Heart right ventricle (tissue), 16 donors: ENCODE data around the gene TMEM183A. TPM values are rescaled to one million over a fixed set of nuclear protein-coding genes. Genes with fewer than 3 reads are reported as not detected.
"Not testable (repeated sequence)": the region's sequence is repeated elsewhere in the genome, so short reads cannot be mapped to it uniquely, and the experiment has no call there.

Experiments
- ATAC-seq, 8 donors: fragments of 200-7000 bp; cut with Tn5 transposase; one replicate each; pipeline ENCODE4 v1.9.1; 2020; ENCODE audit warnings: mild to moderate bottlenecking in 8 of 8, moderate library complexity in 8 of 8, moderate number of reproducible peaks in 1 of 8
- DNase-seq, 2 donors: peaks; one replicate each; pipeline ENCODE4 v3.0.0-alpha.2; 2020
- H3K27ac ChIP-seq, 10 donors: fragments of 200-600 bp; sonication (generic) in 2 of 10; one replicate each; pipeline versions ENCODE4 v1.5.0 to v1.8.0; 2020 to 2022; ENCODE audit warnings: mild to moderate bottlenecking in 3 of 10
- H3K27me3 ChIP-seq, 7 donors: fragments of 200-600 bp; one replicate each; pipeline ENCODE4 v1.8.0; 2021 to 2022; ENCODE audit warnings: mild to moderate bottlenecking in 2 of 7
- H3K36me3 ChIP-seq, 9 donors: fragments of 200-600 bp; sonication (generic) in 1 of 9; one replicate each; pipeline versions ENCODE4 v1.5.0 to v1.8.0; 2020 to 2022; ENCODE audit warnings: mild to moderate bottlenecking in 2 of 9
- H3K4me1 ChIP-seq, 9 donors: fragments of 200-600 bp; sonication (generic) in 1 of 9; one replicate each; pipeline versions ENCODE4 v1.5.0 to v1.8.0; 2020 to 2022; ENCODE audit warnings: mild to moderate bottlenecking in 4 of 9
- H3K4me3 ChIP-seq, 10 donors: fragments of 200-600 bp; sonication (generic) in 2 of 10; one replicate each; pipeline versions ENCODE4 v1.5.0 to v1.8.0; 2020 to 2022; ENCODE audit warnings: mild to moderate bottlenecking in 7 of 10, moderate library complexity in 2 of 10
- H3K9me3 ChIP-seq, 11 donors: fragments of 200-600 bp in 10 of 11; sonication (generic) in 2 of 11; one replicate each; pipeline versions ENCODE4 v1.5.0 to v1.8.0; 2013 to 2022; ENCODE audit warnings: mild to moderate bottlenecking in 2 of 11, control low read depth in 1 of 11, moderate library complexity in 1 of 11
- WGBS, 2 donors: extraction: QIAGEN DNeasy Blood & Tissue Kit; methylation state at CpG; one replicate each; pipeline ENCODE4 v1.1.7; 2013; ENCODE audit warnings: inconsistent platforms in 1 of 2; 5-methylcytosine and 5-hydroxymethylcytosine counted together
- intact Hi-C, 10 donors: fragments of 100-400 bp; cut with DNase I; formaldehyde crosslinking; loops; one replicate each; pipeline versions ENCODE4 v1.11.1 to v1.14.2; 2022
- polyA plus RNA-seq, 2 donors: library from polyadenylated mRNA; stranded (reverse); fragments of 200-250 nt; gene quantifications; one replicate each; pipeline ENCODE4 v1.2.3, GENCODE V29; 2013
- total RNA-seq, 10 donors: library from RNA; stranded (reverse); fragmentation: NEBNext Ultra II Directional in 3 of 10; extraction: Animal tissue kit (Norgen Biotek cat#: 25700) in 3 of 10; gene quantifications; one replicate each; pipeline versions ENCODE4 v1.2.1 to v1.2.4, GENCODE V29; 2021 to 2023
- TF ChIP-seq, protein P1 (sequence below), 9 donors: fragments of 200-600 bp; sonication (generic) in 2 of 9; IDR thresholded peaks; one replicate each; pipeline versions ENCODE4 v1.5.0 to v1.8.0; 2021 to 2022; ENCODE audit warnings: antibody characterized with exemption in 9 of 9, mild to moderate bottlenecking in 5 of 9, moderate library complexity in 1 of 9
- donor health status: Arrhythmogenic right ventricular cardiomyopathy.
- donor health status: ischemic (EF 13 %, LVEDD 7.1; RV severe dilation, severe dysfunction).
- donor health status: healthy with polysubstance abuse.
- donor health status: DM: no; HTN: yes; CAD: no.
- donor health status: DM: no; HTN: no; CAD: no.
- donor health status: ischemic (EF 25% LVEDD 6.9; RV normal size, moderate dysfunction).
- donor health status: ischemic (EF 25% LVEDD 5.7; RV mildly dilated, moderate dysfunction).
- donor health status: healthy.
- donor health status: DM: yes; HTN: yes; CAD: no.
- donor health status: Ischemic cardiomyopathy.
- donor health status: ischemic (EF 35%, LVEDD 5.7; RV mildly dilated, moderate dysfunction).
- donor health status: nonischemic (EF 11% LVEDD 7.7; RV severe dilation, severe dysfunction).
- donor health status: DM: yes; HTN: yes; CAD: no.
- donor health status: PGD.
- donor health status: ischemic (EF 29% LVEDD 5.4; RV normal size, mild dysfunction).
- donor health status: nonischemic (EF 23%, LVEDD 6.1; RV moderate dilation, normal function).

Gene TMEM183A
- total and polyA plus RNA-seq, 12 donors: 11.5 to 38.1 (median 21.1) TPM

GRCh38 chr1:203009185-203009584, 2.0 kb downstream of the TMEM183A start:
- DNase-seq: no peak
- intact Hi-C loops: loop anchor here in 1 of 10 donors (10.0 kb wide), 1 partner anchor 54 kb away; the partner anchor contains the start of gene ADIPOR1
- Histone ChIP-seq H3K36me3 (peaks cover 0 to 56% (median 26%) of the 10 kb centered on the region in 9 donors), H3K4me3 (no peak overlapping the region), H3K9me3 (peaks cover 0 to 5% (median 0%) of the 10 kb centered on the region in 11 donors), H3K4me1 (peaks cover 0 to 41% (median 24%) of the 10 kb centered on the region in 9 donors), H3K27me3 (no peaks in the 10 kb centered on the region), H3K27ac (no peak overlapping the region)
- no peak for ATAC-seq
- WGBS, 2 donors: 88 to 92% methylated on average over 3 of the region's 3 CpGs
- TF ChIP-seq, protein P1, sequence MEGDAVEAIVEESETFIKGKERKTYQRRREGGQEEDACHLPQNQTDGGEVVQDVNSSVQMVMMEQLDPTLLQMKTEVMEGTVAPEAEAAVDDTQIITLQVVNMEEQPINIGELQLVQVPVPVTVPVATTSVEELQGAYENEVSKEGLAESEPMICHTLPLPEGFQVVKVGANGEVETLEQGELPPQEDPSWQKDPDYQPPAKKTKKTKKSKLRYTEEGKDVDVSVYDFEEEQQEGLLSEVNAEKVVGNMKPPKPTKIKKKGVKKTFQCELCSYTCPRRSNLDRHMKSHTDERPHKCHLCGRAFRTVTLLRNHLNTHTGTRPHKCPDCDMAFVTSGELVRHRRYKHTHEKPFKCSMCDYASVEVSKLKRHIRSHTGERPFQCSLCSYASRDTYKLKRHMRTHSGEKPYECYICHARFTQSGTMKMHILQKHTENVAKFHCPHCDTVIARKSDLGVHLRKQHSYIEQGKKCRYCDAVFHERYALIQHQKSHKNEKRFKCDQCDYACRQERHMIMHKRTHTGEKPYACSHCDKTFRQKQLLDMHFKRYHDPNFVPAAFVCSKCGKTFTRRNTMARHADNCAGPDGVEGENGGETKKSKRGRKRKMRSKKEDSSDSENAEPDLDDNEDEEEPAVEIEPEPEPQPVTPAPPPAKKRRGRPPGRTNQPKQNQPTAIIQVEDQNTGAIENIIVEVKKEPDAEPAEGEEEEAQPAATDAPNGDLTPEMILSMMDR (IDR thresholded peaks at IDR 0.05): no peak

- Histone ChIP-seq H3K27ac (no peak overlapping the region), H3K36me3 (peaks cover 0 to 80% (median 44%) of the 10 kb centered on the region in 9 donors), H3K9me3 (peaks cover 0 to 5% (median 0%) of the 10 kb centered on the region in 11 donors), H3K4me3 (no peak overlapping the region), H3K27me3 (no peaks in the 10 kb centered on the region), H3K4me1 (peaks cover 0 to 32% (median 17%) of the 10 kb centered on the region in 9 donors)
- 96 to 98% methylated on average over 5 of the region's 5 CpGs for WGBS, 2 donors
- intact Hi-C loops: no loop called here
- TF ChIP-seq, protein P1 (IDR thresholded peaks at IDR 0.05): no peak
- DNase-seq: no peak
- no peak for ATAC-seq
Measured at GRCh38 chr1:203011582-203011981, 4.4 kb downstream of the TMEM183A start.

DNA sequence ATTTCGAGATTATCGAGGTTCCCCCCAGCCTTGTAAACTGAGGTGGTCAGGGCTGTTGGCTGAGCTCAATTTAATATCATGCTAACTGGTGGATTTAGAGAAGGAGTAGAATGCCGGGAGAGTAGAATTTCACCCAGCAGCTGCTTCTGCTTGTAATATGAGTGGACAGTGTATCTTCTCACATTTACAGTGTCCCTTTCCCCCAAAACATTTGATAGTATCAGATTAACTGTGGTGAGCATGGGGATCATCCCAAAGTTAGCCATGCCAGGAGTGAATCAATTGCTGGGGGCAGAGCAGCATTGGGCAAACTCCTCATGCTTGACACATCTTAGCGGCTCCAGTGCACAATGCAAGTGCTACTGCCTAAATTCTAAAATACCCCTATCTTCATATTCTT, 9.9 kb downstream of the TMEM183A start:
- no peaks in the 10 kb centered on the region for H3K27me3 ChIP-seq
- peaks cover 7 to 99% (median 75%) of the 10 kb centered on the region in 9 donors for H3K36me3 ChIP-seq
- TF ChIP-seq, protein P1 (IDR thresholded peaks at IDR 0.05): no peak
- H3K4me3 ChIP-seq: no peak overlapping the region
- 96 to 99% methylated on average over 4 of the region's 4 CpGs for WGBS, 2 donors
- ATAC-seq (no peak), DNase-seq (no peak)
- no peak overlapping the region for H3K27ac ChIP-seq
- no peaks in the 10 kb centered on the region for H3K4me1 ChIP-seq
- intact Hi-C loops: no loop called here
- H3K9me3 ChIP-seq: no peaks in the 10 kb centered on the region

GRCh38 chr1:203017692-203018091, 10.5 kb downstream of the TMEM183A start:
- no peaks in the 10 kb centered on the region for H3K4me1 ChIP-seq
- no peaks in the 10 kb centered on the region for H3K9me3 ChIP-seq
- no peak for DNase-seq
- TF ChIP-seq, protein P1 (IDR thresholded peaks at IDR 0.05): no peak
- intact Hi-C loops: no loop called here
- no peak overlapping the region for H3K4me3 ChIP-seq
- H3K27ac ChIP-seq: no peak overlapping the region
- no peaks in the 10 kb centered on the region for H3K27me3 ChIP-seq
- peaks cover 7 to 100% (median 79%) of the 10 kb centered on the region in 9 donors for H3K36me3 ChIP-seq
- ATAC-seq: no peak
- WGBS, 2 donors: 75 to 78% methylated on average over 6 of the region's 6 CpGs

DNA sequence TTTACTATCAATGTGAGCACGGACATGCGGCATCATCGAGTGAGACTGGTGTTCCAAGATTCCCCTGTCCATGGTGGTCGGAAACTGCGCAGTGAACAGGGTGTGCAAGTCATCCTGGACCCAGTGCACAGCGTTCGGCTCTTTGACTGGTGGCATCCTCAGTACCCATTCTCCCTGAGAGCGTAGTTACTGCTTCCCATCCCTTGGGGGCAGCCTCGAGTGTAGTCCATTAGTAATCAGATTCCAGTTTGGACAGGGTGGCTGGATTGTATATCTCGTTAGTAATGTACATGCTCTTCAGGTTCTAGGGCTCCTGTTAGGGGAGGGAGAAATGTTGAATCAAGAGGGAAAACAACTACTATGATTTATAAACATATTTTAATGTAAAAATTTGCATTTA, 15.7 kb downstream of the TMEM183A start:
- H3K27ac ChIP-seq, ATAC-seq, H3K9me3 ChIP-seq, intact Hi-C loops, H3K4me3 ChIP-seq, DNase-seq: not testable (repeated sequence)
- peaks cover under 1 to 73% (median 52%) of the 10 kb centered on the region in 9 donors for H3K36me3 ChIP-seq
- peaks cover 0 to 13% (median 0%) of the 10 kb centered on the region in 7 donors for H3K27me3 ChIP-seq
- peaks cover 0 to 21% (median 13%) of the 10 kb centered on the region in 9 donors for H3K4me1 ChIP-seq
- 94% methylated on average over 4 to 5 of the region's 10 CpGs for WGBS, 2 donors
